ENCODE data around the gene AGPAT1.
A peak's percentile ranks its signal among the peaks of the same experiment; 100 is the strongest.
"Not testable (repeated sequence)": the region's sequence is repeated elsewhere in the genome, so short reads cannot be mapped to it uniquely, and the experiment has no call there.

AGPAT1 gene

DNA sequence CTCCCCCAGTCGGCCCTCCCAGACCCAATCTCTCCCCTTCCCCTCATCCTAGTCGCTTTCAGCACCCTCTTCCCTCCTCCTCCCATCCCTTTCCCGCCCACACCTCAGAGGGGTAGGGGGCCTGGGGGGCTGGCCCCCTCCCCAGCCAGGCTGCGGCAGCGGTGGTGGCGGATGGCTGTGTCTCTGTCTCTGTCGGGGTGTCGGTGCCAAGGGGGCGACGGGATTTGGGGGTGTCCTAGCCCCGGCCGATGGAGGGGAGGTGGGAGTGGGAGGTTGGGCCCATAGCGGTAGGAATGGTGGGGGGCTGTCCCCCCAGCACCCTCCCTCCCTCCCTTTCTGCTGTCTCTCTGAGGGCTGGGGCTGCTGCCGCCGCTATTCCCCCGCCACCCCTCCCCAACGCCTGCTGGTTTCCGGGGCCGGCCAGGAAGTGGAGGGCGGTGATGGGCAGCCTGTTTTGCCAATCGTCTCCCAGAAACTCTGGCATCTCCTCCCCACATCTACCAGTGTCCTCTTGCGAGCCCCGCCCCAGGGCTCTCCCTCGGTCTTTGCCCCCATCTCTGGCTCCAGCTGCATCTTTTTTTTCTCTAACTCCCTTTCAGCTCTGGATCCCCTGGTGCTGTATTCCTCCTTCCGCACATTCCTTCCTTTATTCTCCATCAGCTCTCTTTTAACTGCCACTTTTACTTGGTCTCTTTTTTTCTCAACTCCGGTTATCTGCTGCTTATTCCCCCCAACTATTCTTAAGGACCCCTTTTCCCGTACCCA lies at the start of gene AGPAT1:
AGPAT1 (minus strand) TSS at position 374 of the 765 bp plus-strand sequence. CDS start 4,588 bp downstream, outside the sequence.
- peak; percentile 94 for DNase-seq

- no peak for DNase-seq
These were observed 48.8 kb upstream of the AGPAT1 start for GRCh38 chr6:32224696-32225095.

- no peak for DNase-seq
These were observed 47.7 kb upstream of the AGPAT1 start, which contains the start of gene NOTCH4 for GRCh38 chr6:32223258-32224235. NOTCH4 (minus strand) TSS chr6:32224067; CDS start chr6:32223928, 139 bp downstream.

- DNase-seq, result no peak
These were observed 46.7 kb upstream of the AGPAT1 start for GRCh38 chr6:32222333-32223230.

- no peak for DNase-seq
These were observed 44.1 kb upstream of the AGPAT1 start for GRCh38 chr6:32220021-32220420.

DNA sequence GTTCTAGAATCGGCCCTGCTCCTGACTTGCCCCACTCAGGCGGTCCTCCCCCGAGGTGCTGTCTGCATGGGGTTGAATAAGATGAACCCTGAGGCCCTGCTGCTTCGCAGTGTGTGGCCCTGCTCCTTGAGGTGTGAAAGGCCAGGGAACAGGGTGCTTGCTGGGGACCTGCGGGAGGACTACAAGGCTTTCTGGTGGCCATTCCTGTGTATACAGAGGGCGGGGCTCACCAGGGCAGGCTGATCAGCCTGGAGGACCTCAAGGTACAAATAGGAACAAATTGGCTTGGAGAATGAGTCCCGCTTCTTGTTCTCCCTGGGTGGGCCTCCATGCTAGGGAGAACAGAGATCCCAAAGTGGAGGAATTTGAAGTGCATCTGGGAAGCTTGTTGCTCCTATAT lies 42.3 kb upstream of the AGPAT1 start:
- DNase-seq, result no peak

GRCh38 chr6:32216998-32217397 lies 41.1 kb upstream of the AGPAT1 start:
- DNase-seq, result no peak

DNA sequence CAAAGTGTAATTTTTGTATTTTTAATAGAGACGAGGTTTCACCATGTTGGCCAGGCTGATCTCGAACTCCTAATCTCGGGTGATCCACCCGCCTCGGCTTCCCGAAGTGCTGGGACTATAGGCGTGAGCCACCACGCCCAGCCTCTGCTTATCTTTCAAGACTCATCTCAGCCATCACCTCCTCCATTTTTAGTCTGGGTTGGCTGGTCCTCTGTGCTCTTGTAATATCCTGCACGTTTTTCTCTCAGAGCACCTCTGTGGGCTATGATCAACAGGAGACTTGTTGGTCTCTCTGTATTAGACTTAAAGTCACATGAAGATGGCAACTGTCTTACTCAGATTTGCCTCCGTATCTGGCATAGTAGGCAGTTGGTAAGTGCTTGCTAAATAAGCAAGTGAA lies 40.4 kb upstream of the AGPAT1 start:
- DNase-seq, result no peak

DNA sequence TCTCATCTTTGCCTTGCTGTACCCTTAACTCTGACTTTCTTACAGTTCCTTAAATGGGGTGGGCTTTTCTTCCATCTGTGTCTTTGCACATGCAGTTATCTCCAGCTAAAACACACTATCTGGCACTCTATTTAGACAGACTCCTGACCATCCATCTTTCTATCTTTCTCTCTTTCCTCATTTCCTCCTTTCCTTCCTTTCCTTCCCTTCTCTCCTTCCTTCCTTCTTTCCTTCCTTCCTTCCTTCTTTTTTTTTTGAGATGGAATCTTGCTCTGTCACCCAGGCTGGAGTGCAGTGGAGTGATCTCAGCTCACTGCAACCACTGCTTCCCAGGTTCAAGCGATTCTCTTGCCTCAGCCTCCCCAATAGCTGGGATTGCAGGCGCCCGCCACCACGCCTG lies 39.7 kb upstream of the AGPAT1 start:
- no peak for DNase-seq

DNA sequence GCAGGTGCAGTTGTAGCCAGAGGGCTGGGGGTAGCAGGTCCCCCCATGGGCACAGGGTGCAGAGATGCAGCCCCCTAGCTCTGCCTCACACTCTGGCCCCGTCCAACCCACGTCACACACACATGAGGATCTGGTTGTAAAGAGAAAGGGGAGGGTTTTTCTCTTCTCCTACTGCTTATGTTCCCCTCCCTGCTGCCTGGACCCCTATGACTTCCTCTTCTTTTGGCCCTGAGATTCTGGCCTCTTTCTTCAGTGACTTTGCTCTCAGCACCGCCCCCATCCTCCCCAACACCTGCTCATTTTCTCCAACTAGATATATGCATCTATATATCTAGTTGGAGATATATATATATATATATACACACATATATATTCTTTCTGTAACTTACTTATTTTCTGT lies 38.2 kb upstream of the AGPAT1 start:
- no peak for DNase-seq

- no peak for DNase-seq
These were observed 37.8 kb upstream of the AGPAT1 start for GRCh38 chr6:32213649-32214048.

DNA sequence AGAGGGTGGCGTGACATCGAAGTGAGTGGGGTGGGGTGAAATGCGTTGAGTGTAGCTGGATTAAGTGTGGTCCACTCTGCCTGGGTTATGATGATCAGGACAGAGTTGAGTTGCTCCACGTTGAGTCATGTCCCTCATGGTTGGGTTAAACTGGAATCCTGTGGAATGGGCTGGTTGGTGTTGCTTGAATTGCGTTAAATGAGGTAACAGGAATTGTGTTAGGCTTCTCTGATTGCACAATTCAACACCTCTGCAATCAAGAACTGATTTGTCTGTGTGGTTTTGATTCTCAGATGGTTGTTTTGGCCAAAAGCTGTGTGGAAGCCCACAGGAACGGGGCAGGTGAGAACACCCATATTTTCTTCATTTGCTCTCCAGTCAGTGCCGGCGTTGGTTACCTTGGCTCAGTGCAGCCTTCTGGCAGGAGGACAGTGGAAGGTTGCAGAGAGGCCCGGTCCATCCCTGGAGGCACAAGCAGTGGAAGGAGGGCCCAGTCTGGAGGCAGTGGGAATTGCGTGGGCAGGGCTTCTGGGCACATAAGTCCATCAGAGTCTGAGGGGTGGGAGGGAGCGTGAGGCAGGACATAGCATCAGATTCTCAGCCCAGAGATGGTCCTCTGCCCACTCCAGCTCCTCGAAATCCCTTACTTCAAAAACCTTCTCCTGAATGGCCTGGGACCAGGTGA lies 36.3 kb upstream of the AGPAT1 start:
- DNase-seq, result no peak

GRCh38 chr6:32211432-32211831 lies 35.5 kb upstream of the AGPAT1 start:
- not testable (repeated sequence) for DNase-seq

- no peak for DNase-seq
These were observed 34.3 kb upstream of the AGPAT1 start for GRCh38 chr6:32210191-32210601.

- no peak for DNase-seq
These were observed 33.1 kb upstream of the AGPAT1 start for GRCh38 chr6:32208996-32209395.

GRCh38 chr6:32204268-32204715 lies 28.4 kb upstream of the AGPAT1 start:
- no peak for DNase-seq

- DNase-seq, result no peak
These were observed 27.8 kb upstream of the AGPAT1 start for GRCh38 chr6:32203426-32204267.

DNA sequence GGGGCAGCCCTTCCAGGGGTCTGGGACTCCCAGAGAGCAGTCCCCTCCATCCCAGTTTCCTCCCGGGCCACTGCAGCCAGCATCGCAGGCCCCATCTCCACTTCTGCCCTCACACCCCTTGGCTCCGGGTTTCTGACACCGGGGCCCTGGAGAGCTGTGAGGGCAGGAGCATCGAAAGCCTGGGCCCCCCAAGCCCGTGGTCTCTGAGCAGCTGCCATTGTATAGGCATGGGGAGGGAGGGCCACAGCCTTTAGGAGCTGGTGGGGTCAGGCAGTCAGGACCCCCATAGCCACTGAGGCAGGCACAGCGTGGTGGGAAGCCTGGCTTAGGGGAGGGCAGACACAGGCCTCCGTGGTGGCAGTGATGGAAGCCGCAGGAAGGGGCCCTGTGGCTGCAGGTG lies 26.3 kb upstream of the AGPAT1 start:
- DNase-seq, result no peak

DNA sequence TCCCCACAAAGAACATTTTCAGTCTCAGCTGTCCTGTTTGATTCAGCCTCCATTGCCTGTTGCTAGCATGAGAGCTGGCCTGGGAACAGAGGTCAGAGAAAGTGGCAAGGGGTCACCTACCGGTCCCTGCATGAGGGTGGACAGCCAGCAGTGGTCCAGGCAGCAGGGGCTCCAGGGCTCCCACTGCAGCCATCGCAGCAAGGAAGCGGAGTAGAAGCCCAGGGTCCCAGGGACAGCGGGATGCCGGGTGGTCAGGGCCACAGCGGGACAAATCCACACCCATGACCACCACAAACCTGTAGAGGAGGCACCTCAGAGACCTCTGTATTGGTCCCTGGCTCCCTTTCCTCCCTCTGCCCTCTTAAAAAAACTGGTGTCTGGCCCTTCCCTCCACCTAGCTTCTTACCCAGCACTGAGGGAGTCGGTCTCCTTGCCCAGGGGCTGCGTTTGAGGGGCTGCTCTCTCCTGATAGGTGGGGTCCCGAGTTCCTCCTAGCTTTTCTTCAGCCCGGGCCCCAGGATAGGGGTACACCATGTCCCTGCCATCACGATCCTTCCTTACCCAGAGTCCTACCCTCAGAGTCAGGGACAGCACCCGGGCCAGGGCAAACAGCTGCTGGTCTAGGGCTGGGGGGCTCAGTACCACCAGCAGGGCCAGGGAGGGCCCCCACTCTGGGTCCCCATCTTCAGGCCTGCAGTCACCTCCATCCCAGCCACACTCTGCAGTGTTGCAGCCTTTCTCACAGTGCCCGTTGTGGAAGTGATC lies 25.0 kb upstream of the AGPAT1 start:
- DNase-seq, result no peak

DNA sequence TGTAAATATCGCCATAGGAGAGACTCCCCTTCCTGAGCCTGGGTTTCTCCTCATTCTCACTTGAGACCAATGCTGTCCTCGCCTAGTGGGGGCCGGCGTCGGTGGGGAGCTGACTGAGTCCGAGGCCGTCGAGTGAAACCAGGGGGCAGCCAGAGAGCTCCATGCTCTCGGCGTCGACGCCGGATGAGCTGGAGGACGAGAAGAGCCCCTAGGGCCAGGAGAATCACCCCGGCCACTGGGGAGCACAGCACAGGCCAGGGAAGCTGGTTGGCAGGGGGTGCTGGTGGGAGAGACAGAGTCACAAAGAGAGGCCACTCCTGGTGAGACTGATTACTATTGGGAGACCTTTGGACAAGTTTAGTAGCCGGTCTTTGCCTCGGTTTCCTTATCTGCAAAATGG lies 23.0 kb upstream of the AGPAT1 start:
- DNase-seq, result no peak
